Measurements from ENCODE around the gene MSANTD2.

DNA sequence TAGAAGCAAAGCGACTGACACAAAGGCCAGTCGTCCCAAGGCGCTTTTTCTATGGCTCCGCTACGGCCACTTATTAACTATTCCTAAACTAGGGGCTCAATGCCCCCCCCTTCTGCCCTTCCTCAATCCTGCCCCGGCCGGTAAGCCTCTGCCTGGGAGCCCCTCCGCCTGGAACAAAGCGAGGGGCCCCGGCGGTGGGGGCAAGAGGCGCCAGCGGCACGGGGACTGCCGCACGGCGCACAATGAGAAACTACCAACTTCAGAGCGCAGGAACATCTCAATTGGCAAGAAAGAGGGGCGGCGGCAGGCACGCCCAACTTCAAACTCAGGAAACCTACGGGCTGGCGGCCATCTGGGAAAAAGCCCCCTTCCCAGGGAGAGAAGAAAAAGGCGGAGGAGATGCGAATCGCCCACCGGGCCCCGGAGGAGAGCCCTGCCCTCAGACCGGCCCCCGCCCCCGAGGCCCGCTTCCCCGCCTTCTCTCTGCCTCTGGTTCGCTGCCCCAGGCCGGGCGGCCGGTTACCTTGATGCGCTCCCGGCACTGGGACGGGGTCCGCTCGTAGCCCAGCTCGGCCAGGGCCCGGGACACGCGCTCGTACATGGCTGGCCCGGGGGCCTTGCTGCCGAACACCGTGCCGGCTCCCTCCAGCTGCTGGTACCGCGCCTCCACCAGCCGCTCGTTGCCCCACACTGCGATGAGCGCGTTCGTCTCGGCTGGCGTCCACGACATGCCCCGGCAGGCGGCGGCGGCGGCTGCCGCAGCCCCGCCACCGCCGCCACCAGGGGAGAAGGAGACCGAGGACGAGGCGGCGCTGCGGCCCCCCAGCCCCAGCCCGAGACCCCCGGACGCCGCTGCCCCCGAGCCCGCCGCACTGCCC lies 619 bp downstream of the MSANTD2 start:
- TF ChIP-seq CTCF (IDR thresholded peaks at IDR 0.05; ENCODE audit: low read length), result no peak
- no peak for TF ChIP-seq EZH2 (IDR thresholded peaks at IDR 0.05; ENCODE audit: borderline replicate concordance, low read length)

Measured in OCI-LY1 (cell line).